HG02885 (cell line): Measurements from ENCODE around the gene OR5B17.
"Not testable (repeated sequence)": the region's sequence is repeated elsewhere in the genome, so short reads cannot be mapped to it uniquely, and the experiment has no call there.

ENCODE experiments used
- ATAC-seq: cut with Tn5 transposase; IDR thresholded peaks from one replicate; pipeline ENCODE4 v1.9.1; 2021; ENCODE audit warnings: mild to moderate bottlenecking; ENCODE audit not compliant: unreplicated experiment, poor library complexity

Gene OR5B17

GRCh38 chr11:58358969-58359368 lies at the start of gene OR5B17:
TSS of gene OR5B17 (minus strand) at chr11:58359069. CDS start at chr11:58359069, 0 bp downstream.
- no peak for ATAC-seq

GRCh38 chr11:58406774-58407173 lies 47.9 kb upstream of the OR5B17 start, which contains the start of gene OR5B3:
TSS of gene OR5B3 (minus strand) at chr11:58406874. CDS start at chr11:58403409, 3,465 bp downstream.
- ATAC-seq: no peak

GRCh38 chr11:58399622-58400021 lies 40.8 kb upstream of the OR5B17 start:
- ATAC-seq: not testable (repeated sequence)

GRCh38 chr11:58395581-58395980 lies 36.7 kb upstream of the OR5B17 start:
- no peak for ATAC-seq

- ATAC-seq: no peak
These were observed 35.3 kb upstream of the OR5B17 start for GRCh38 chr11:58394195-58394594.

- no peak for ATAC-seq
These were observed 33.9 kb upstream of the OR5B17 start for GRCh38 chr11:58392746-58393145.

GRCh38 chr11:58391879-58392278 lies 33.0 kb upstream of the OR5B17 start:
- no peak for ATAC-seq

GRCh38 chr11:58390551-58391063 lies 31.7 kb upstream of the OR5B17 start:
- no peak for ATAC-seq

- ATAC-seq: no peak
These were observed 4.1 kb downstream of the OR5B17 start for GRCh38 chr11:58354727-58355126.

GRCh38 chr11:58345204-58345603 lies 13.7 kb downstream of the OR5B17 start:
- no peak for ATAC-seq

GRCh38 chr11:58334708-58335107 lies 24.2 kb downstream of the OR5B17 start:
- no peak for ATAC-seq

- no peak for ATAC-seq
These were observed 28.0 kb downstream of the OR5B17 start for GRCh38 chr11:58330861-58331260.

- no peak for ATAC-seq
These were observed 40.3 kb downstream of the OR5B17 start for GRCh38 chr11:58318532-58318931.

GRCh38 chr11:58316142-58316541 lies 42.7 kb downstream of the OR5B17 start:
- ATAC-seq: no peak
